Measurements from ENCODE around the gene PHKB.
"Not testable (repeated sequence)": the region's sequence is repeated elsewhere in the genome, so short reads cannot be mapped to it uniquely, and the experiment has no call there.

The PHKB gene

DNA sequence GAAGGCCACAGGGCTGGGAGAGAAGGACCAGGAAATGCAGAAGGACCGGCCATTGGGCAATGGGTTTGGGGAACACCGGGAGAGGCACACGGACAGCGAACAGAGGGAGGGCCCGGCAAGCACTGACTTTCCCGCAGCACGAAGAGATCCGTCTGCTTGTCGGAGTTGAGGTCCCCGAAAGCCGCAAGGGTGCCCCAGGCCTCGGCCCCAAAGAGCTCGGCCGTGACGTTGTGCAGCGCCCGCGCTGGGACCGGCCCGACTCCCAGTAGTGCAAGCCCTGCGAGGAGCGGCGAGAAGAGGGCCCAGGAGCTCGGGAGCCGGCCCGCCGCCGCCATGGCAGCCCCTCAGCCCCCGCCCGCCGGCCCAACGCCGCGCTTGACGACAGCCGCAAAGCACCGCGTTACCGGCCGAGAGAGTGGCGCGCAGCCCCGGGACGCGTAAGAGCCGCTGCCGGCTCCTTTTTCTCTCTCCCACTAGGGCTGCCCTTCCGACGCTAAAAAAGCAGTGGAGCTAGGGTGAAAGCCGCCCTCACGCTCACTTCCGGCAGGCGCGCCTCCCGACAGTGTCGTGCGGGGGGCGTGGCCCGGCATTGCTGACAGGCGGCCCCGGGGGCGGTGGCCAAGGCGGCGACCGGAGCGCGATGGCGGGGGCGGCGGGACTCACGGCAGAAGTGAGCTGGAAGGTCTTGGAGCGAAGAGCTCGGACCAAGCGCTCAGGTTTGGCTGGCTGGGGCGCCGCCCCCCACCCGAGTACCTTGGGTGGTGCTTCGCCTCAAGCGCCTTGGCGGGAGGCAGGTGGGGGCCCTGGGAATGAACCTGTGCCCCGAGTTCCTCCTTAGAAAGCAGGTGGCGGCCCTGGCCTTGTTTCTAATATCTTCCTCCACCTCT lies at the start of gene PHKB, which contains the start of gene ITFG1:
TSS of gene PHKB (plus strand) at position 621 of the 887 bp plus-strand sequence. CDS start at position 641, 20 bp downstream.
TSS of gene ITFG1 (minus strand) at position 353 of the 887 bp plus-strand sequence. CDS start at position 335, 18 bp downstream.
- DNase-seq = peak; percentile 91

DNA sequence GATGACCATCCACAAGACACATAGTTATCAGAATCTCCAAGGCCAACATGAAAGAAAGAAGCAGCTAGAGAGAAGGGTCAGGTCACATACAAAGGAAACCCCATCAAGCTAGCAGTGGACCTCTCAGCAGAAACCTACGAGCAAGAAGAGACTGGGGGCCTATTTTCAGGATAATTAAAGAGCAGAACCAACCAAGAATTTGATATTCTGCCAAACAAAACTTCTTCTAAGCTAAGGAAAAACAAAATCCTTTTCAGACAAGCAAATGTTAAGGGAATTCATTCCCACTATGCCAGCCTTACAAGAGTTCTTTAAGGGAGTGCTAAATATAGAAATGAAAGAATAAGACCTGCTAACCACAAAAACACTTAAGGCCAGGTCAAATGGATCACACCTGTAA lies 48.1 kb upstream of the PHKB start:
- DNase-seq = no peak

DNA sequence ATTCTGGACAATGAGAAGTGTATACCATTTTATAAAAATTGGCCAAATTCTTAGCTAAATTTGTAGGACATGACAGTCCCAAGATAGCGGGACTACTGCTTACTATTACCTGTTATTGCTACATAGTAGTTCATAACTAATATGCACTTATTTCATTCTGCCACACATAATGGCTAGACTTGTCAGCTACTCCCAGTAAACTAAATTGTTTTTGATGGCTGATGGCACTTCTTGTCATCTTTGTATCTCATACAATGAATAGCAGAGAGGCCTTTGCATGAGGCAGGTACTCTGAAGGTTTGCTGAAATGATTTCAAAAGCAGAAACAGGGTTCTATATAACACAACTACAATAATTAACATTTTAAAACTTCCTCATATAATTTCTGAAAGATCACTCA lies 44.3 kb upstream of the PHKB start:
- DNase-seq = no peak

DNA sequence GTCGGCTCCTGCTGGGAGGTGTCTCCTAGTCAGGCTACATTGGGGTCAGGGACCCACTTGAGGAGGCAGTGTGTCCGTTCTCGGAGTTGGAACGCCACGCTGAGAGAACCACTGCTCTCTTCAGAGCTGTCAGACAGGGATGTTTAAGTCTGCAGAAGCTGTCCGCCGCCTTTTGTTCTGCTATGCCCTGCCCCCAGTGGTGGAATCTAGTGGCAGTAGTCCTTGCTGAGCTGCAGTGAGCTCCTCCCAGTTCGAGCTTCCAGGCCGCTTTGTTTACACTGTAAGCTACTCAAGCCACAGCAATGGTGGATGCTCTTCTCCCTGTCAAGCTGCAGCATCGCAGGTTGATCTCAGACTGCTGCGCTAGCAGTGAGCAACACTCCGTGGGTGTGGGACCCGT lies 36.3 kb upstream of the PHKB start:
- no peak for DNase-seq

DNA sequence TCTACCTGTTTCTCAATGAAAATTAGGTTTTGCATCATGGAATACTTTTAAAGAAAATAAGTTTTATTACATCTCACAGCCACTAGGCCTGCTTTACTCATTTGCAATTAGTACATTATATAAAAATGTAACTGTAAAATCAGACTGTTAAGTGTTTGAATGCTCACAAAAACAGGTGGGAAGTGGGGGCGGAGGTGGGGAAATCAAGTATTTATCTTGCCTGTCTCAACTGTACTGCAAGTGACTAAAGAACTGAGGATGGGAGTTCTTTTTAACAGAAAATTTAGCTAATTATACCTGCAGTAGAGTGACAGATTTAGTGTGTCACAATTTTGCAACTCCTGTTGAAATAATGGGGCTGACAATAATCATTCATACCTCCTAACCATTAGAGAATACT lies 34.3 kb upstream of the PHKB start:
- no peak for DNase-seq

DNA sequence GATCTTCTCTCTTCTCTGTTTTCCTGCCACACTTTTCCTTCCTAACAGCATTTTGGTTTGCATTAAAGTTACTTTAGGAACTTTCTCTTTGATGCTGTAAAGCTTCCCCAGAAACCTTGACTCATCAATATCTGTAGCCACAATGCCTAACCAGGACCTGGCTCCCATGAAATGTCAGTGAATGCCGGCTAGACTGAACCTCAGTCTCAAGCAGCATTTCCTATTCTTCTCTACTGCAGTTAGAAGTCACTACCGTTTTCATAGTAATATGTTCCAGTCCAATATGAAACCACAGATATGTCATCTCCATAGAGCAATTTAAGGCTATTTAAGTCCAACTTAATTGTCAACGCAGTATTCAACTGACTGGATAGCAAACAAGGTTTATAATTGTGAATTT lies 29.2 kb upstream of the PHKB start:
- DNase-seq = no peak

DNA sequence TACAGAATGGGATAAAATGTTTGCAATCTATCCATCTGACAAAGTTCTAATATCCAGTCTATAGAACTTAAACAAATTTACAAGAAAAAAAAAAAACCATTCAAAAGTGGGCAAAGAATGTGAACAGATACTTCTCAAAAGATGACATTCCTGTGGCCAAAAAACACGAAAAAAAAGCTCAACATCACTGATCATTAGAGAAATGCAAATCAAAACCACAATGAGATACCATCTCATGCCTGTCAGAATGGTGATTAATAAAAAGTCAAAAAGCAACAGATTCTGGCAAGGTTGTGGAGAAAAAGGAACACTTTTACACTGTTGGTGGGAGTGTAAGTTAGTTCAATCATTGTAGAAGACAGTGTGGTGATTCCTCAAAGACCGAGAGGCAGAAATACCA lies 26.9 kb upstream of the PHKB start:
- not testable (repeated sequence) for DNase-seq

DNA sequence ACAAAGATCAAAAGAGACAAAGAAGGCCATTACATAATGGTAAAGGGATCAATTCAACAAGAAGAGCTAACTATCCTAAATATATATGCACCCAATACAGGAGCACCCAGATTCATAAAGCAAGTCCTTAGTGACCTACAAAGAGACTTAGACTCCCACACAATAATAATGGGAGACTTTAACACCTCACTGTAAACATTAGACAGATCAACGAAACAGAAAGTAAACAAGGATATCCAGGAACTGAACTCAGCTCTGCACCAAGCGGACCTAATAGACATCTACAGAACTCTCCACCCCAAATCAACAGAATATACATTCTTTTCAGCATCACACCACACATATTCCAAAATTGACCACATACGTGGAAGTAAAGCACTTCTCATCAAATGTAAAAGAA lies 21.1 kb upstream of the PHKB start:
- not testable (repeated sequence) for DNase-seq

DNA sequence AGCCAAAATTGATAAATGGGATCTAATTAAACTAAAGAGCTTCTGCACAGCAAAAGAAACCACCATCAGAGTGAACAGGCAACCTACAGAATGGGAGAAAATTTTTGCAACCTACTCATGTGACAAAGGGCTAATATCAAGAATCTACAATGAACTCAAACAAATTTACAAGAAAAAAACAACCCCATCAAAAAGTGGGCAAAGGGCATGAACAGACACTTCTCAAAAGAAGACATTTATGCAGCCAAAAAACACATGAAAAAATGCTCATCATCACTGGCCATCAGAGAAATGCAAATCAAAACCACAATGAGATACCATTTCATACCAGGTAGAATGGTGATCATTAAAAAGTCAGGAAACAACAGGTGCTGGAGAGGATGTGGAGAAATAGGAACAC lies 18.2 kb upstream of the PHKB start:
- DNase-seq = not testable (repeated sequence)

DNA sequence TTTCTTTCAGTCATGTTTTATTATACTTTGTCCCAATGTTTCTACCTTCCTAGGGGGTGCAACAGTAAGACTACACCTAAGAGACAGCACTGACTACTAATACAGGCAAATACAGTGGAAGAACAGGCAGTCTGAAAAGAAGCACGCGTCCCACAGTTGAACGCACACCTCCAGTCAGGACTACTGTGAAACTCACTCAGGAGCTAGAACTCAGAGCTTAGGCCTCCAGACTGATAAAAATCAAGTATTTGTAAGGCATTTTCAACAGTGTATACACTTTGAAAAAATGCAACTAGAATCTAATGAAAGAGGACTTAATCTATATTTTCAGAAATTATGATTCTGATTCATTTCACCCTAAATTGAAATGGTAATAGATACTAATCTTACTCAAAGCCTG lies 14.7 kb upstream of the PHKB start:
- no peak for DNase-seq

DNA sequence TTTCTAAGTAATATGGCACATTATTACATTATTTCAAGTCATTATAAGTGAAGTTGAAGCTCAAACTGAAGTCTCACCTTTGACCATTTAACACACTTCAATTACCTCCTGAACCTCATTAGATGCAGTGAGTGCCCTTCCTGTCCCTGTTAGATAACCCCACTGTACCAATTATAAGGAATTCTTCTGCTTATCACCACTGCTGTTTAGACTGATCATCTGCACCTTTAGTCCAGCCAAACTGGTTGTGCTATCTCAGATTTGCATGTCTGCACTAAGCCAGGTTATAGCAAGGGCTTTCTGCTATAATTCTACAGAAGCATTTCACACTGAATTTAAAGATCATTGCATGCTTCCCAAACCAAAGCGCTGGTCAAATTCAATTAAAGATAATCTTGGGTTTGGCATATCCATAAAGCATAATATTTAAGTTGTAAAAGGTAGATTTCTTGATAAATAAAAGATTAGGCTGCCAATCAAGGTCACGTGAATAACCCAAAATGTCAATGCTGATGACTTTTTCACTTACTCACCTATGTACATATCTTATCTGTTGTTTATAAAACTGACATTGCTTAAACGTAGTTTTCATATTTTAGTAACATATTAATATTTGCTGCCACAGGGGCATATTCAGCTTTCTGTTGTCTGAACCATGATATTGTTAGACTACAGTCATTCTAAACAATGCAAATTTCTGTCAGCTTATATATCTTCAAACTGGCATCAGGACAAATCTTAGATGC lies 12.1 kb upstream of the PHKB start:
- DNase-seq = no peak

DNA sequence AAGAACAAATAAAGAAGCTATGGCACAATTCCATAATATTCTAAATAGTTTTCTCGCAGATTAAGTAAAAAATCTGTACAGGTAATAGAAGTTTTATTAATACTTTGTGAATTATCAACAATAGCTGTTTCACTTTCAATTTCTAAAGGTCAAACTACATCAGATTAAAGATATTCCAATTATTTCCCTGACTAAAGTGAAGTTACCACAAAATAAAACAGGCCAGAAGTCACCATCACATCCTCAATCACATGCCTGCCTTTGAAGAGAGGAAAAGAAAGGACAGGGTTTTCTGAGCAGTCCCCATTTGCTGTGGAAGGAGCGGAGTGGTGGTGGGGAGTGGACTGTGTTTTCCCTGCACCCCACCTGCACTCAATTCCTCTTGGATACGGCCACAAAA lies 11.3 kb upstream of the PHKB start:
- DNase-seq = no peak

DNA sequence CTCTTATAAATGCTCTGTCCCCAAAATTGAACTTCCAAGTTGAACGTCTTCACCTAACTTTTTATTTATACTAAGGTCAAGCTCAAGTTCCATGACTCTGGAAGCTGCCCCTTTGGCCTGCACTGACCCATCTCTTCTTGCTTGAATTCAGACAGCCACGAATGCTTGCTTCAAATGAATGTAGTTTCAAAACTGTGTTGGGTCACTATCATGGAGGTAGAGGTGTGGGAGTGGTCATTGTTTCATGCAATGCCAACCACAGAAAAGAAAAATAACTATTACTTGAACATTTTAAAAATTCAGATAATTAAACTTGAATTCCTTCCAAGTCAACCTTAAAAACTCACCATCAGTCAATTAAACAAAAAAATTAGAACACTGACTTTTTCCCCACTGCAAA lies 2.8 kb upstream of the PHKB start:
- DNase-seq = no peak

DNA sequence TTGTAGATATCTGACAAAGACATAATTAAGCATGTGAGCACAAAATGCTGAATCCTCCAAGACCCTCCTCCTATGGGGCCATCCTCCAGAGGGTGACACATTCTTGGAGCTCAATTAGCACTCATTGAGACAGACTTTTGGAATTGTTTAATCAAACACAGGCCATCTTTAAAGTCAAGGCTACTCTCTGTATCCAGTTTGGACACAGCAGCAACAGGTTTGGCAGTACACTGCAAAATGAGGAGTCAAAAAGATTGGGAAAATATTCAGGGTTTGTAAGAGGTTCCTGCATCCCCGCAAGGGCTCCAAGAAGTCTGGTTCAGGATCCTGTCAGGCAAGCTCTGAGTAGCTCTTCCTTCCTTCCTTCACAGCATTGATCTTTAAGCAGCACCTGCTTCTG lies 1.5 kb upstream of the PHKB start:
- no peak for DNase-seq

DNA sequence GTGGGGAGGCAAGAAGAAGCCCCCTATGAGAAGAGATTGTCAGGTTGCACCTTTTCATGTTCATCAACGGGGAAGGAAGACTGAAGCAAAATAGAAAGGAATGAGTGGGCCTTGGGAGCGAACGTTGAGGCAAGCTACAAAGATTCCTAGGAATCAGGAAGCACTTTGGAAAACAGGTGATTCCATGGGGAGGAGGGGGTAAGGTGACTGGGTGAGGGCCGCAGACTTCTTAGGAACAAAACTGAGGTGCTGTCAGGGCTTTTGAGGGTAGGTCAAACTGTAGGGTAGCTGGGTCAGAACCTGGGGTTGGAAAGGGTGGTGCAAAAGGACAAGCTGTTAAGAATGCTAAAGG lies 796 bp upstream of the PHKB start:
- DNase-seq = no peak

DNA sequence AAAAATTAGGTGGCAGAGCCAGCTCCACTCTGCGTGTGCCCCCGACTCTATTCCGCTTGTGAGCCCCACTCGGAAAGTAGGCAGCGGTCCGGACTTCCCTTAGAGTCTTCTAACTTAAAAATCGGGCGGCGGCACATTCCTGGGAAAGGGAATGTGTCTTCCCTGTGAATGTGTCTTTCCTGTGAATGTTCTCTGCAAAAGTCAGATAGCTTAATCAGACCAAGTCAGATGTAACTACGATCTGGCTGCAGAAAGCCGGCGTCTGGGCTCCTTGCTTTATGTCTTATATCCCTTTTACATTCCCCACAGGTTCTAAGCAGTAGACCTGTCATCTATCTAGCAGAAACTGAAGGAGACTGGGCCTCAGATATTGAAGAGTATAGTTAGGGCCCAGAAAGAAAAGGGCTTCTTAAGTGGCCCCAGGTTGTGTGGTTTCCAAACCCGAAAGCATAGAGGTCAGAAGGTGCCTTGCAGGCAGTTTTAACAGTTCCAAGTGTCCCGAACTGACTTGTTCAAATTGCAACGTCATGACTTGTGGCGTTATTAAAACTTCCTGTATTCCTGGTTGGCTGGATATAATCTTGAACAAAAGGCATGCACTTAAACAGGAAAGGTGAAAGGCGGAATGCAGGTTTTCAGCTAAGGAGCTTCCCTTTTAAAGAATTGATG lies 601 bp downstream of the PHKB start:
- no peak for DNase-seq

DNA sequence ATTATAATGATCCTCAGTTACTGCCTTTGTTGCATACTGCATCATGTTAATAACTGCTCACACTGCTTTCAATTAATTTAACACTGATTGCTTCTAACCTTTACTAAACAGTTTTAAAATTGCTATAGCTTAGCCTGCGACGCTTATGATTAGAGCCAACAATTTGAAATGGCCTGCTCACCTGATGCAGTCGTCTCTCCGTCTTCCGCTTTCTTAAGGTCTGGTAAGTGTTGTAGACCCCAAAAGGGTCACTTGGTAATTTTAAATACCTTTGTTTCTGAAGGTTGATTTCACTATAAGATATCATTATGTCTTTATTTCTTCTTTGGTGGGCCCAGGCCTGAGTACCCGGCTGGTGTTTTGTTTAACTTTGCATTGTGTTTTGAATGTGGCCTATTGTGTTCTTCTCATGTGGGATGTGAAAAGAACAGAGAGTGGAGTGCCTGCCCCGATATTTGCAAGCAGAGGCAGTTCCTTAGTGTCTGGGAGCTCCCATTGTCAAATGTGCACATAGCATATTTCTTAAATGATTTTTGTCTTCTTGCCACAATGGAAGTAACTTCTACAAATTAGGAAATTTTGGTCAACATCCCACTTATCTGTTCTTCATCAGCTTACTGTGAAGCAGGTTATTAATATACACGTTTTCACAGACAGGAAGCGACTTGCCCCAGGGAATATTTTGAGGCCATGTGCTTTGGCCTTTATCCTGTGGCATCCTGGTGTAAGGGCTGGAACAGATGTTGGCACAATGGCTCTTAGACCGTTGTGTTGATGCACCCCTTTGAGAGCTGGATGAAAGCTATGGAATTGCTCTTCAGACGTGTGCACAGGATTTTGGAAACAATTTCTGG lies 2.9 kb downstream of the PHKB start:
- DNase-seq = no peak

DNA sequence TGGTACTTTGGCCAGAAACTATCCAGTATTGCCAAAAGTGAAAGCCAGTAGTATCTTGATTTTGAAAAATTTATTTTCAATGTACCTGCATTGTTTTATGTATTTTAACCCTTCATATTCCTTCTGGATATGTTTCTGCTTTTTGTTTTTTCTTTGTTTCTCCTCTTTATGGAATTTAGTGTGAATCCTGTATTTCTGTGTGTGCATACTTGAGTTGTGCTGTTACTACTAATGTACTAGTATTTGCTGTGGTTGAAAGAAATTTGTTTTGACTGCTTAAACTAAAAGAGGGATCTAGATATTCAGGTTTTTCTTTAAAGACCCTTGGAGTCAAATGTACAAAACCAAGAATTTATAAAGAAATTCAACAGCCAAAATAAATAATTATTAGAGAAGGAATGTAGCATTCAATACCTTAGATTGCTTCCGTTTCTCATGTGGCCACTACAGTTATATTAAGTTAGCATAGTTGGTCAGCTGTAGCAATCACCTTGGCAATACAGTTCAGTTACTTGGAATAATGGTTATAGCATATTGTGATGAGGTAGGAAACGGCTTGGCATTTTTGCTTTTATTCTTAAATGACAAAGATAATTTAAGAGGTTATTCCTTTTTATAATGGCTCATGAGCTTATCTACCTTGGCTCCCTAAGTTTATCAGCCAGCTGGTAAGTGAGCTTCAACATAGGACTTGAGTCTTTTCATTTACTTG lies 4.9 kb downstream of the PHKB start:
- no peak for DNase-seq

DNA sequence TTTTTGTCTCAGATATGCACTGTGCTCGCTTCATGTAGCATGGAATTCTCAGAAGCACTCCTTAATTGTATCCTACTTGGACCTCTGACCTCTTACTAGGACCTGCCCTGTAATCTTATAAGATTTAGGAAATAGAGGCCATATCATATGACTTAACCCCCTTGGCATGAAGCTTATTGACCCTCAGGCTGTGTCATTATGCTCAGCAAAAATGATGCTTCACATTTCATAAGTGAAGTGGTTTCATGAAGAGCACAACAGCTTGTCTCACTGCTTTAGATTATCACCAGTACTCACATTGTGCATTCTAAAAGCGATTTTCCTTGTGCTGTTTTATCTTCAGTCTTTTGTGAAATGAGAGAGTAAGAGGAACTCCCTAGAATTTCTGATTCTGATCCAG lies 6.4 kb downstream of the PHKB start:
- DNase-seq = no peak

DNA sequence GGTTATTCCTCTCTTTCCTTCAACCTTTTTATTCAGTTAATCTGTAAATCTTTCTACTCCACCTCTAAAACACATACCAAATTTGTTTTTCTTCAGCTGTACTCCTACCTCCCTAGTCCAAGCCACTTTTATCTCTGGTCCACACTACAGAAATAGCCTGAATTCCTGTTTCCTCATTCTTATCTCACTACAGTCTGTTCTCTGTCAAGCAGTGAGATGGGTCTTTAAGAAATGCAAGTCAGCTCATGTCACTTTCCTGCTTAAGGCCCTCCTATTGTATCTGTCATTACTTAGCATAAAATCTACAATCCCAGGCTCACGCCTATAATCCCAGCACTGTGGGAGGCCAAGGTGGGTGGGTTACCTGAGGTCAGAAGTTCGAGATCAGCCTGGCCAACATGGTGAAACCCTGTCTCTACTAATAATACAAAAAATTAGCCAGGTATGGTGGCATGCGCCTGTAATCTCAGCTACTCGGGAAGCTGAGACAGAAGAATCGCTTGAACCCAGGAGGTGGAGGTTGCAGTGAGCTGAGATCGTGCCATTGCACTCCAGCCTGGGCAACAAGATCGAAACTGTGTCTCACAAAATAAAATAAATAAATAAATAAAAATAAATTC lies 7.0 kb downstream of the PHKB start:
- DNase-seq = not testable (repeated sequence)

DNA sequence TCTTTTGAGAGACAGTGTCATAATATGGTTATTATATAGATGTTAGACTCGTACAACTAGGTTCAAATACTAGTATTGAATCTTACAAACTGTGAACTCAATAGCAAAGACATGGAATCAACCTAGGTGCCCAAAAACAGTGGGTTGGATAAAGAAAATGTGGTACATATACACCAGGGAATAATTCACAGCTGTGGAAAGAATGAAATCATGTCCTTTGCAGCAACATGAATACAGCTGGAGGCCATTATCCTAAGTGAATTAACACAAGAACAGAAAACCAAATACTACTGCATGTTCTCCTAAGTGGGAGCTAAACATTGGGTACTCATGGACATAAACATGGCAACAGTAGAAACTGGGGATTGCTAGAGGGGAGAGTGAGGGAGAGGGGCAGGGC lies 8.1 kb downstream of the PHKB start:
- DNase-seq = no peak

DNA sequence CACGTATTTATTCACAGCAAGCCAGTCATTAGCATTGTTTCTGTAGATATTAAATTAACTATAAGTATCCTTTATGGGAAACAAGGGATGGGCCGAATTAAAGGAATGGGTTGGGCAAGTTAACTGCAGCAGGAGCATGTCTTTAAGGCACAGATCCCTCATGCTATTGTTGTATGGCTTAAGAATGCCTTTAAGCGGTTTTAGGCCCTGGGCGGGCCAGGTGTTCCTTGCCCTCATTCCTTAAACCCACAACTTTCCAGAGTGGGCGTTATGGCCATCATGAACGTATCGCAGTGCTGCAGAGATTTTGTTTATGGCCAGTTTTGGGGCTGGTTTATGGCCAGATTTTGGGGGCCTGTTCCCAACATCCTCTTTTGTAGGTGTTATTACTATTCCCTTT lies 9.1 kb downstream of the PHKB start:
- DNase-seq = no peak

Measured in activated T-cell treated with anti-CD3 and anti-CD28 coated beads for 4 hours (primary cell).